SK-N-SH (cell line): ENCODE data around the gene EN1. TPM values are rescaled to one million over a fixed set of nuclear protein-coding genes. Genes with fewer than 3 reads are reported as not detected.

Experiments used
- CTCF ChIA-PET: fragments of 300-600, 350-600 bp; formaldehyde crosslinking; extraction: SDS; loops from one replicate; lab custom pipeline; 2021; lab: Yijun Ruan, JAX
- POLR2A ChIA-PET: fragments of 350-600 bp; sonication (Branson Sonifier 250); formaldehyde crosslinking; extraction: SDS; loops from one replicate; lab custom pipeline; 2020; ENCODE audit warnings: antibody characterized with exemption, inconsistent platforms; lab: Yijun Ruan, JAX
- DNase-seq: peaks from one replicate; pipeline ENCODE4 v3.0.0; 2012
- H2AFZ ChIP-seq: fragments of 200-600 bp; sonication (generic); 2 replicates; pipeline ENCODE4 v1.8.1; 2016; ENCODE audit warnings: antibody characterized with exemption, mild to moderate bottlenecking, low read depth
- H3F3A ChIP-seq: fragments of 200-600 bp; sonication (generic); replicated peaks from 2 replicates; pipeline ENCODE3; 2016; ENCODE audit warnings: antibody characterized with exemption, mild to moderate bottlenecking; ENCODE audit not compliant: insufficient read depth
- H3K27ac ChIP-seq, 2 experiments: fragments of 200-500 bp in 1 of 2; fragments of 200-600 bp in 1 of 2; sonication (Bioruptor generic) in 1 of 2; sonication (generic), shearing (Covaris generic) in 1 of 2; 2 replicates each; pipeline versions ENCODE4 v1.5.1 to v1.6.1; 2014 to 2016; ENCODE audit warnings: low read depth in 2 of 2, inconsistent platforms in 1 of 2, low read length in 1 of 2, mild to moderate bottlenecking in 1 of 2, mixed read lengths in 1 of 2
- H3K27me3 ChIP-seq: fragments of 200-600 bp; sonication (generic), shearing (Covaris generic); 2 replicates; pipeline ENCODE4 v1.6.1; 2016; ENCODE audit warnings: mixed run types; ENCODE audit not compliant: insufficient read depth
- H3K36me3 ChIP-seq, 2 experiments: fragments of 200-500 bp in 1 of 2; fragments of 200-600 bp in 1 of 2; sonication (Bioruptor generic) in 1 of 2; sonication (generic) in 1 of 2; replicated peaks in 1 of 2; 2 replicates each; pipeline versions ENCODE3 to v1.5.1; 2014 to 2016; ENCODE audit warnings: low read length in 1 of 2, mild to moderate bottlenecking in 1 of 2; ENCODE audit not compliant: insufficient read depth in 2 of 2, control insufficient read depth in 1 of 2
- H3K4me1 ChIP-seq, 2 experiments: fragments of 200-500 bp in 1 of 2; fragments of 200-600 bp in 1 of 2; sonication (Bioruptor generic) in 1 of 2; sonication (generic), shearing (Covaris generic) in 1 of 2; 2 replicates each; pipeline versions ENCODE4 v1.5.1 to v1.6.1; 2014 to 2016; ENCODE audit warnings: low read depth in 1 of 2, low read length in 1 of 2, mixed run types in 1 of 2; ENCODE audit not compliant: insufficient read depth in 2 of 2, control insufficient read depth in 1 of 2
- H3K4me2 ChIP-seq: fragments of 200-600 bp; sonication (generic), shearing (Covaris generic); 2 replicates; pipeline ENCODE4 v1.6.1; 2017; ENCODE audit warnings: mixed run types
- H3K4me3 ChIP-seq, 2 experiments: fragments of 200-500 bp in 1 of 2; fragments of 200-600 bp in 1 of 2; sonication (Bioruptor generic) in 1 of 2; sonication (generic), shearing (Covaris generic) in 1 of 2; 2 replicates each; pipeline versions ENCODE4 v1.5.1 to v1.8.1; 2014 to 2016; ENCODE audit warnings: low read depth in 2 of 2, inconsistent platforms in 1 of 2, low read length in 1 of 2, mild to moderate bottlenecking in 1 of 2, mixed read lengths in 1 of 2, moderate library complexity in 1 of 2
- H3K79me2 ChIP-seq: fragments of 200-600 bp; sonication (generic); 2 replicates; pipeline ENCODE4 v1.8.1; 2017; ENCODE audit warnings: mild to moderate bottlenecking; ENCODE audit not compliant: insufficient read depth
- H3K9ac ChIP-seq: fragments of 200-600 bp; sonication (generic); 2 replicates; pipeline ENCODE4 v1.6.1; 2017; ENCODE audit warnings: mixed run types
- H3K9me2 ChIP-seq: fragments of 200-600 bp; sonication (generic); 2 replicates; pipeline ENCODE4 v1.6.1; 2017; ENCODE audit warnings: mixed run types
- H3K9me3 ChIP-seq: fragments of 200-600 bp; sonication (generic); 2 replicates; pipeline ENCODE4 v1.6.1; 2017; ENCODE audit warnings: mixed run types, mild to moderate bottlenecking, moderate library complexity
- H4K20me1 ChIP-seq: fragments of 200-600 bp; sonication (generic); 2 replicates; pipeline ENCODE4 v1.6.1; 2017; ENCODE audit warnings: mild to moderate bottlenecking, mixed run types; ENCODE audit not compliant: insufficient read depth
- EP300 ChIP-seq, 2 experiments: IDR thresholded peaks; 2 replicates each; pipeline versions ENCODE4 v1.4.0 to v1.6.1; 2012; ENCODE audit warnings: borderline replicate concordance in 1 of 2, low read depth in 1 of 2, low read length in 1 of 2
- FOSL2 ChIP-seq: IDR thresholded peaks from 2 replicates; pipeline ENCODE4 v1.4.0; 2012; ENCODE audit warnings: low read depth, mild to moderate bottlenecking, moderate library complexity, borderline replicate concordance
- FOXM1 ChIP-seq: IDR thresholded peaks from 2 replicates; pipeline ENCODE4 v1.4.0; 2012; ENCODE audit warnings: low read depth, mild to moderate bottlenecking
- GABPA ChIP-seq: IDR thresholded peaks from 2 replicates; pipeline ENCODE4 v1.4.0; 2012; ENCODE audit warnings: low read depth, mild to moderate bottlenecking
- GATA2 ChIP-seq: sonication (generic); formaldehyde crosslinking; IDR thresholded peaks from 2 replicates; pipeline ENCODE4 v1.5.0; 2020; ENCODE audit warnings: mild to moderate bottlenecking, missing genetic modification reagents
- MXI1 ChIP-seq: IDR thresholded peaks from 2 replicates; pipeline ENCODE4 v1.6.1; 2012; ENCODE audit warnings: mild to moderate bottlenecking, low read depth, low read length, improper control_type of control experiment
- SMC3 ChIP-seq: IDR thresholded peaks from 2 replicates; pipeline ENCODE4 v1.6.1; 2012; ENCODE audit warnings: low read depth, low read length, improper control_type of control experiment
- TCF12 ChIP-seq: IDR thresholded peaks from 2 replicates; pipeline ENCODE4 v1.4.0; 2012
- YY1 ChIP-seq: IDR thresholded peaks from 2 replicates; pipeline ENCODE4 v1.4.0; 2012; ENCODE audit warnings: low read depth, mild to moderate bottlenecking
- WGBS: methylation state at CpG from one replicate; pipeline ENCODE4 v1.1.6; 2017; ENCODE audit warnings: low lambda C conversion rate; 5-methylcytosine and 5-hydroxymethylcytosine counted together
- polyA plus RNA-seq, 3 experiments: library from polyadenylated mRNA; depleted of rRNA; stranded (reverse); fragments of >200 nt; gene quantifications; 2 replicates each; pipeline ENCODE4 v1.2.3, GENCODE V29; 2012
- TF ChIP-seq, protein P1 (sequence below): IDR thresholded peaks from 2 replicates; pipeline ENCODE4; 2012
- TF ChIP-seq, protein P2 (sequence below): IDR thresholded peaks from 2 replicates; pipeline ENCODE4 v1.6.1; 2012; ENCODE audit warnings: mild to moderate bottlenecking, low read depth, low read length, moderate library complexity
- TF ChIP-seq, protein P3 (sequence below): fragments of 200-600 bp; sonication (generic); IDR thresholded peaks from 2 replicates; pipeline ENCODE4 v1.6.1; 2017; ENCODE audit warnings: antibody characterized with exemption, mild to moderate bottlenecking, moderate library complexity
- TF ChIP-seq, protein P4 (sequence below): IDR thresholded peaks from 2 replicates; pipeline ENCODE4 v1.4.0; 2012; ENCODE audit warnings: low read depth, borderline replicate concordance
- TF ChIP-seq, protein P5 (sequence below): fragments of 150-350 bp; IDR thresholded peaks from 2 replicates; pipeline ENCODE4 v1.6.1; 2016; ENCODE audit warnings: mild to moderate bottlenecking, low read depth, low read length

The EN1 gene
- polyA plus RNA-seq, 1 of the 3 experiments (the other 2 are of a cell fraction): not detected

DNA sequence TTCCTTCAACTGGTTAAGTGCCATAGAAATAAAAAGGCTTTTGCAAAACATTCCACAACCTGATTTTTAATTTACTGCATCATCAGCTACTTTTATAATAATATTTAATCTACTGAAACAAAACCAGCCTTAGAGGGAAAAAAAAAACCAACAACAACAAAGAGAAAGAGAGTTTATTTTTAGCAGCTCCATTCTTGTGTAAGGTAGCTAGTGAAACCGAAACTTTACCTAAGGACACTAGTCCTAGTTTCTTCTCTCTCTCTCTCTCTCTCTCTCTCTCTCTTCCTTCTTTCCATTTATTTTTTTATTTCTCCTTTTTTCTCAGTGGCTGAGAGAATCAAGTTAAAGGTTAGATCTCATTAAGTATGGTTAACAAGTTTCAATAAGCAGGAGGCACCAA is 21.4 kb downstream of the EN1 start:
- Histone ChIP-seq H3K9me3 (no peaks in the 10 kb centered on the region), H3K27me3 (peaks cover 41% of the 10 kb centered on the region; the same call in 1 of the 2 replicates), H3K79me2 (no peaks in the 10 kb centered on the region), H3K4me2 (no peak overlapping the region), H3K27ac (no peak overlapping the region), H3K9ac (no peak overlapping the region), H3K9me2 (no peaks in the 10 kb centered on the region), H3K4me3 (no peak overlapping the region), H3K36me3 (no peaks in the 10 kb centered on the region), H2AFZ (no peak overlapping the region), H4K20me1 (no peaks in the 10 kb centered on the region), H3K4me1 (no peaks in the 10 kb centered on the region), H3F3A (no peaks in the 10 kb centered on the region)
- ChIA-PET CTCF (interaction anchor here (1.0 kb wide), 2 partner anchors 22 to 29 kb away, joined by 3 read pairs; partner anchors contain the start of gene EN1), POLR2A (no interaction called here)
- TF ChIP-seq, protein P1, sequence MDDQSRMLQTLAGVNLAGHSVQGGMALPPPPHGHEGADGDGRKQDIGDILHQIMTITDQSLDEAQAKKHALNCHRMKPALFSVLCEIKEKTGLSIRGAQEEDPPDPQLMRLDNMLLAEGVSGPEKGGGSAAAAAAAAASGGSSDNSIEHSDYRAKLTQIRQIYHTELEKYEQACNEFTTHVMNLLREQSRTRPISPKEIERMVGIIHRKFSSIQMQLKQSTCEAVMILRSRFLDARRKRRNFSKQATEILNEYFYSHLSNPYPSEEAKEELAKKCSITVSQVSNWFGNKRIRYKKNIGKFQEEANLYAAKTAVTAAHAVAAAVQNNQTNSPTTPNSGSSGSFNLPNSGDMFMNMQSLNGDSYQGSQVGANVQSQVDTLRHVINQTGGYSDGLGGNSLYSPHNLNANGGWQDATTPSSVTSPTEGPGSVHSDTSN: no peak
- TF ChIP-seq FOXM1 (no peak), EP300 (IDR thresholded peaks at IDR 0.05; ENCODE audit: borderline replicate concordance in 1 of 2, low read depth in 1 of 2, low read length in 1 of 2) (no peak), FOSL2 (no peak), GATA2 (no peak), TCF12 (no peak), YY1 (no peak), MXI1 (no peak), SMC3 (no peak), GABPA (no peak)
- TF ChIP-seq, protein P2, sequence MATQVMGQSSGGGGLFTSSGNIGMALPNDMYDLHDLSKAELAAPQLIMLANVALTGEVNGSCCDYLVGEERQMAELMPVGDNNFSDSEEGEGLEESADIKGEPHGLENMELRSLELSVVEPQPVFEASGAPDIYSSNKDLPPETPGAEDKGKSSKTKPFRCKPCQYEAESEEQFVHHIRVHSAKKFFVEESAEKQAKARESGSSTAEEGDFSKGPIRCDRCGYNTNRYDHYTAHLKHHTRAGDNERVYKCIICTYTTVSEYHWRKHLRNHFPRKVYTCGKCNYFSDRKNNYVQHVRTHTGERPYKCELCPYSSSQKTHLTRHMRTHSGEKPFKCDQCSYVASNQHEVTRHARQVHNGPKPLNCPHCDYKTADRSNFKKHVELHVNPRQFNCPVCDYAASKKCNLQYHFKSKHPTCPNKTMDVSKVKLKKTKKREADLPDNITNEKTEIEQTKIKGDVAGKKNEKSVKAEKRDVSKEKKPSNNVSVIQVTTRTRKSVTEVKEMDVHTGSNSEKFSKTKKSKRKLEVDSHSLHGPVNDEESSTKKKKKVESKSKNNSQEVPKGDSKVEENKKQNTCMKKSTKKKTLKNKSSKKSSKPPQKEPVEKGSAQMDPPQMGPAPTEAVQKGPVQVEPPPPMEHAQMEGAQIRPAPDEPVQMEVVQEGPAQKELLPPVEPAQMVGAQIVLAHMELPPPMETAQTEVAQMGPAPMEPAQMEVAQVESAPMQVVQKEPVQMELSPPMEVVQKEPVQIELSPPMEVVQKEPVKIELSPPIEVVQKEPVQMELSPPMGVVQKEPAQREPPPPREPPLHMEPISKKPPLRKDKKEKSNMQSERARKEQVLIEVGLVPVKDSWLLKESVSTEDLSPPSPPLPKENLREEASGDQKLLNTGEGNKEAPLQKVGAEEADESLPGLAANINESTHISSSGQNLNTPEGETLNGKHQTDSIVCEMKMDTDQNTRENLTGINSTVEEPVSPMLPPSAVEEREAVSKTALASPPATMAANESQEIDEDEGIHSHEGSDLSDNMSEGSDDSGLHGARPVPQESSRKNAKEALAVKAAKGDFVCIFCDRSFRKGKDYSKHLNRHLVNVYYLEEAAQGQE: no peak
- TF ChIP-seq, protein P3, sequence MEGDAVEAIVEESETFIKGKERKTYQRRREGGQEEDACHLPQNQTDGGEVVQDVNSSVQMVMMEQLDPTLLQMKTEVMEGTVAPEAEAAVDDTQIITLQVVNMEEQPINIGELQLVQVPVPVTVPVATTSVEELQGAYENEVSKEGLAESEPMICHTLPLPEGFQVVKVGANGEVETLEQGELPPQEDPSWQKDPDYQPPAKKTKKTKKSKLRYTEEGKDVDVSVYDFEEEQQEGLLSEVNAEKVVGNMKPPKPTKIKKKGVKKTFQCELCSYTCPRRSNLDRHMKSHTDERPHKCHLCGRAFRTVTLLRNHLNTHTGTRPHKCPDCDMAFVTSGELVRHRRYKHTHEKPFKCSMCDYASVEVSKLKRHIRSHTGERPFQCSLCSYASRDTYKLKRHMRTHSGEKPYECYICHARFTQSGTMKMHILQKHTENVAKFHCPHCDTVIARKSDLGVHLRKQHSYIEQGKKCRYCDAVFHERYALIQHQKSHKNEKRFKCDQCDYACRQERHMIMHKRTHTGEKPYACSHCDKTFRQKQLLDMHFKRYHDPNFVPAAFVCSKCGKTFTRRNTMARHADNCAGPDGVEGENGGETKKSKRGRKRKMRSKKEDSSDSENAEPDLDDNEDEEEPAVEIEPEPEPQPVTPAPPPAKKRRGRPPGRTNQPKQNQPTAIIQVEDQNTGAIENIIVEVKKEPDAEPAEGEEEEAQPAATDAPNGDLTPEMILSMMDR: no peak
- TF ChIP-seq, protein P4, sequence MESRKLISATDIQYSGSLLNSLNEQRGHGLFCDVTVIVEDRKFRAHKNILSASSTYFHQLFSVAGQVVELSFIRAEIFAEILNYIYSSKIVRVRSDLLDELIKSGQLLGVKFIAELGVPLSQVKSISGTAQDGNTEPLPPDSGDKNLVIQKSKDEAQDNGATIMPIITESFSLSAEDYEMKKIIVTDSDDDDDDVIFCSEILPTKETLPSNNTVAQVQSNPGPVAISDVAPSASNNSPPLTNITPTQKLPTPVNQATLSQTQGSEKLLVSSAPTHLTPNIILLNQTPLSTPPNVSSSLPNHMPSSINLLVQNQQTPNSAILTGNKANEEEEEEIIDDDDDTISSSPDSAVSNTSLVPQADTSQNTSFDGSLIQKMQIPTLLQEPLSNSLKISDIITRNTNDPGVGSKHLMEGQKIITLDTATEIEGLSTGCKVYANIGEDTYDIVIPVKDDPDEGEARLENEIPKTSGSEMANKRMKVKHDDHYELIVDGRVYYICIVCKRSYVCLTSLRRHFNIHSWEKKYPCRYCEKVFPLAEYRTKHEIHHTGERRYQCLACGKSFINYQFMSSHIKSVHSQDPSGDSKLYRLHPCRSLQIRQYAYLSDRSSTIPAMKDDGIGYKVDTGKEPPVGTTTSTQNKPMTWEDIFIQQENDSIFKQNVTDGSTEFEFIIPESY: no peak
- TF ChIP-seq, protein P5, sequence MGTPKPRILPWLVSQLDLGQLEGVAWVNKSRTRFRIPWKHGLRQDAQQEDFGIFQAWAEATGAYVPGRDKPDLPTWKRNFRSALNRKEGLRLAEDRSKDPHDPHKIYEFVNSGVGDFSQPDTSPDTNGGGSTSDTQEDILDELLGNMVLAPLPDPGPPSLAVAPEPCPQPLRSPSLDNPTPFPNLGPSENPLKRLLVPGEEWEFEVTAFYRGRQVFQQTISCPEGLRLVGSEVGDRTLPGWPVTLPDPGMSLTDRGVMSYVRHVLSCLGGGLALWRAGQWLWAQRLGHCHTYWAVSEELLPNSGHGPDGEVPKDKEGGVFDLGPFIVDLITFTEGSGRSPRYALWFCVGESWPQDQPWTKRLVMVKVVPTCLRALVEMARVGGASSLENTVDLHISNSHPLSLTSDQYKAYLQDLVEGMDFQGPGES: no peak
- 51% methylated on average over 1 of the region's 1 CpG for WGBS
- DNase-seq: no peak
